Measurements from ENCODE around the gene WNT7B.

Gene WNT7B

DNA sequence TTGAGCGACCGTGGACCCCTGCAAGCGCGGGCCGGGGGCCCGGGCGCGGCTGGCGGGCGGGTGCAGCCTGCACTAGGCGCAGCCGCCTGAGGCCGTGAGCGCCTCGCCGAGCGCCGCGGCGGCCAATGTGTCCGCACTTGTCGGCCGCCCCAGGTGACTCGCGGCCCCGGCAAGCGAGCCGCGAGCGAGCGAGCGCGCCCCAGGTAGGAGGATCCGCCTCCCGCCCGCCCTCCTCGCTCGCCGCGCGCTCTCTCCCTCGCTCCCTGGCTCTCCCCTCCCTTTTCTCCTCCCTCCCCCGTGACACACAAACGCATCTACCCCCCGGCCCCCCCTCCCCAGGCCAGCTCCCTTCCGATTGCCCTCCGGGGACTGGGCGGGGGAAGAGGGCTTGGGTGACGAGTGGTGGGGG is at the start of gene WNT7B:
Gene WNT7B, minus strand, starts transcription at position 160 of the 409 bp plus-strand sequence. CDS start 408 bp downstream, outside the sequence.
- DNase-seq (ENCODE audit: low spot score): no peak

- no peak for DNase-seq (ENCODE audit: low spot score)
These were observed 49.3 kb upstream of the WNT7B start for GRCh38 chr22:46025973-46026898.

DNA sequence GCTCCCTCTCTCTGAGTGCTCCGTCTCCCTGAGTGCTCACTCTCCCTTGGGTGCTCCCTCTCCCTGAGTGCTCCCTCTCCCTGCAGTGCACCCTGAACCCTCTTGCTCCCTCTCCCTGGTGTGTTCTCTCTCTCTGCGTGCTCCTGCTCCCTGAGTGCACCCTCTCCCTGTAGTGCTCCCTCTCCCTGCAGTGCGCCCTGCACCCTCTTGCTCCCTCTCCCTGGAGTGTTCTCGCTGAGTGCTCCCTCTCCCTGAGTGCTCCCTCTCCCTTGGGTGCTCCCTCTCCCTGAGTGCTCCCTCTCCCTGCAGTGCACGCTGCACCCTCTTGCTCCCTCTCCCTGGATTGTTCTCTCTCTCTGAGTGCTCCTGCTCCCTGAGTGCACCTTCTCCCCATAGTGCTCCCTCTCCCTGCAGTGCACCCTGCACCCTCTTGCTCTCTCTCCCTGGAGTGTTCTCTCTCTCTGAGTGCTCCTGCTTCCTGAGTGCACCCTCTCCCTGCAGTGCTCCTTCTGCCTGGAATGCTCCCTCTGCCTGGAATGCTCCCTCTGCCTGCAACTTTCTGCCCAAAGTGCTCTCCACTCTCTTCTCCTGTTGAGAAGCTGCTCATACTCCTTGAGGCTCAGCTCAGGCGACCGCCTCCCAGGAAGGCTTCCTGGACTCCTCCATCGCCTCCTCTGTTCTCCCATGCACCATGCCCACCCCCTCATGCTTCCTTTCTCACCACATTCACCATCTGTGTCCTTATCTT is 48.4 kb upstream of the WNT7B start:
- no peak for DNase-seq (ENCODE audit: low spot score)

GRCh38 chr22:46024136-46024840 is 47.3 kb upstream of the WNT7B start:
- no peak for DNase-seq (ENCODE audit: low spot score)

DNA sequence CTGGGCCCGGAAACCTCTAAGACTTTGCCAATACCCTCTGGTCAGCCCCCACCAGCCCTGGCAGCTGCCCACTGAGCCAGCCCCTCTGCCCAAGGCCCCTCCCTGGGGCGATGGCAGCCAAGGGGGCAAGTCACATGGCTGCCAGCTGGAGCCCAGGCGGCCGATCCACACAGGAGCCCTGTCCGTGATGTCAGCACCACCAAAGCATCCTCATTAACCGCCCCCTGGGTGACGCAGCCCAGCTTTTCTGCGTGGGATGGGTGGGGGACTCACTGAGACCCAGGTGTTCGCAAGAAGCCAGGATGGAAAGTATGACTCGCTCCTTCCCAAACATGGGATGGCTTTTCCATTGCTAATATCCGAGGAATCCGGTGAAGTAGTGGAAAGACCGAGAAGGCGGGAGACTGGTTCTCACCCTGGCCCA is 46.6 kb upstream of the WNT7B start:
- no peak for DNase-seq (ENCODE audit: low spot score)

GRCh38 chr22:46022881-46023512 is 46.0 kb upstream of the WNT7B start:
- no peak for DNase-seq (ENCODE audit: low spot score)

DNA sequence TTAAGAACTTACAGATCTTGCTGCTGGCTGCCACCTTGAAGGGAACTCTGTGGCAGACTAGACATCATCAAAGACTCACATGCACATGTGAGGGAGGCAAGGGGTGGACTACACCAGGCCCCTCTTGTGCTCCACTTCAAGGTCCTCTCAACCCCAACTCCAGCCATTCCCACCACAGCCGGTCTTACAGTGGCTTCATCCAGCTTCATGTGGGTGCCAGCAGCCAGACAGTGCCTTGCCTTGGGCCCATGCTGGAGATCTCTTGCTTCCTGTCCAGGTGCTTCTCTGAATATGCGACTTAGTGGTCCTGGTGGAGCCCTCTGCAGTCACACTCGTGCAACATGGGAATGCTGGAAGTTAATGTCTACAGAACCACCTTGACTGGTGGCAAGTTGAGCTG is 44.6 kb upstream of the WNT7B start:
- no peak for DNase-seq (ENCODE audit: low spot score)

GRCh38 chr22:46019351-46019750 is 42.4 kb upstream of the WNT7B start:
- DNase-seq (ENCODE audit: low spot score): no peak

GRCh38 chr22:46018859-46019258 is 41.9 kb upstream of the WNT7B start:
- no peak for DNase-seq (ENCODE audit: low spot score)

GRCh38 chr22:46017166-46017565 is 40.2 kb upstream of the WNT7B start:
- no peak for DNase-seq (ENCODE audit: low spot score)

DNA sequence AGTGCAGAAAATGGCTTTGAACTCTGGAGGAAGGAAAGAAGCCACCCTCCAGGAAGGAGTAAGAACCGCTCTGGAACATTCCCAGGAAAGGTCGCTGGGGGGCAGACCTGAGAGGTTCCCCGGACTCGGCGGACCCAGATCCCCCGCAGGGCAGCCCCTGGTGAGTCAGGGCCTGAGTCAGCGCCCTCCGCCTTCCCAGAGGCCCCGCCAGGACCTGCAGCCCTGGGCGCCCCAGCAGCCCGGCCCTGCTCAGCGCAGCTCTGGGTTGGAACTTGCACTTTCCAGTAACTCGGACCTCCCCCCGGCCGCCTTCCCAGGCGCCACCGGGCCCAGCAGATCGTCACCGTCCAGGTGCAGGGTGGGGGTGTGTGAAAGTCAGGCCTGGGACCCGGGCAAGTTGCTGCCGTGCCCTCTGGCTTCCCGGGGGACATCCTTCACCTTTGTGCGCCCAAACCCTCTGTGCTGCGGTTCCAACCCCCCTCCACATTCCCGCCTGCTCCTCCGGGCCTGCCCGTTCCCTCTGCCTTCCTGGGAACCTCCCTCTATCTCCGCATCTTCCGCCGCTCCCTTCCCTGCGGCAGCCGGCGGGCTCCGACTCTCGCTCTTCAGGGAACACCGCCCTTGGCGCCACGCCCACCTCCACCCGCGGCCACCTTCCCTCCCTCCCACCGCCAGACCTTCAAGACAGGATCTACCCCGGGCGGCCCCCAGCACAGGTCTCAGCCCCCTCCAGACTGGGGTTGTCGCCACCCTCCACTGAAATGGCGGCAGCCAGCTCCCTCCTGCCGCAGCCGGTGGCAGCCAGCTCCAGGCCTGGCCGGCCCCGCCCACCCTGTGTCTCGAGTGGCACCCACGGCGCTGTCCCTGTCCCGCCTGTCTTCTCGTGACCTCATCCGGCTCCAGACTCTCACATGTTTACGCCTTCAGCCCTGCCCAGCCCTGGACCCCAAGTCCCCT is 36.8 kb upstream of the WNT7B start:
- DNase-seq (ENCODE audit: low spot score): peak; percentile 99

- no peak for DNase-seq (ENCODE audit: low spot score)
These were observed 35.9 kb upstream of the WNT7B start for GRCh38 chr22:46012881-46013281.

DNA sequence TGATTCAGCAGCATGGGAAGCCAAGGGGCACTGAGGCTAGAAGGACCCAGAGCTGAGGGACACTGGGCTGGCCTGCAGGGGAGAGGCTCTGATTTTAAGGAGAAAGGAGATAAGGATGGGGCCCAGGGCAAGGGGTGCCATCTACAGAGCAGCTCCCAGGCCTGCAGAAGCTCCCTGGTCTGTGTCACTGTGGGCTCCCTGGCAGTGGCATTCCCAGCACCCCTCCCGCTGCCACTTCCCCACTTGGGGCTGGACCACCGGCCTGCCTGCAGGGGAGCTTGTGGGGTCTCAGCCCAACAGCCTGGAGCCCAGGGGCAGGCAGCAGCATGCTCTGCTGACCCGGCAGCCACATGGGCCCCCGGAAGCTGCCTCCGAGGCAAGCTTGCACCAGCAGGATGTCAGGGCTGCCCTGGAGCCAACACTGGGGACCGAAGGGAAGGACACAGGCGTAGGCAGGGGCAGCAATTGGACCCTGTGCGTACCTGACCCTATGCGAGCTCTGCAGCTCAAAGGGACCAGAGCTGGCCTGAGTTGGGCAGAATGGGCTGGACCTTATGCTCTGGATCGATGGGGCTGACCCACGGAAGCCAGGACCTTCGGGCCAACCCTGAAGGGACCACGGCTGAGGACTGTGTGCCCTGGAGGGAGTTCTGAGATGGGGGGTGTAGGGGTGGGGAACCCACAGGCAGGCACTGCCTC is 35.4 kb upstream of the WNT7B start:
- DNase-seq (ENCODE audit: low spot score): no peak

DNA sequence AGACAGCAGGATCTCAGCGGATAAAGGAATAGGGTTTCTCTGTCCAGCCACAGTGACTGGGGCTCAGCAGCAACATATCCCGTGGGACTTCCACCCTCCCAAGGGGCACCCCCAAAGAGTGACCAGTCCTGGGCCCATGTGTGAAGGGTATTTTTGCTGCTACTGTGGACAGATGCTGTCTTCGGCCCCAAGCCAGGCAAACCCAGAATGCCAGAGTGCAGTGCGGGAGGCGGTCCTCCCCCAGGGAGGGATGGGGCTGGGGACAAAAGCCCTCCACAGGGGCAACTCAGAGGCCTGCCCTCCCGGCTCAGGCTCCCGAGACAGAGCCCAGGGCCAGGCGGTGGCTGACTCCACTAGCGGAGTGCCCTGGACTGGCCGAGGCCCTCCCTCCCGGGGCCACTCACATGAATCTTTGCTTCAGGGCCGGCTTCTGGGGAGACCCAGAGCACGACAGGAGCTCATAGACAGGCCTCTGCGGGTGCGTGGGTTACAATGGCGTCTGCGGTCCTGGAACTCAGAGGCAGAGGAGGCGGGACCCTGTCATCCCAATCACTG is 34.7 kb upstream of the WNT7B start:
- no peak for DNase-seq (ENCODE audit: low spot score)

- no peak for DNase-seq (ENCODE audit: low spot score)
These were observed 34.1 kb upstream of the WNT7B start for GRCh38 chr22:46010951-46011626.

DNA sequence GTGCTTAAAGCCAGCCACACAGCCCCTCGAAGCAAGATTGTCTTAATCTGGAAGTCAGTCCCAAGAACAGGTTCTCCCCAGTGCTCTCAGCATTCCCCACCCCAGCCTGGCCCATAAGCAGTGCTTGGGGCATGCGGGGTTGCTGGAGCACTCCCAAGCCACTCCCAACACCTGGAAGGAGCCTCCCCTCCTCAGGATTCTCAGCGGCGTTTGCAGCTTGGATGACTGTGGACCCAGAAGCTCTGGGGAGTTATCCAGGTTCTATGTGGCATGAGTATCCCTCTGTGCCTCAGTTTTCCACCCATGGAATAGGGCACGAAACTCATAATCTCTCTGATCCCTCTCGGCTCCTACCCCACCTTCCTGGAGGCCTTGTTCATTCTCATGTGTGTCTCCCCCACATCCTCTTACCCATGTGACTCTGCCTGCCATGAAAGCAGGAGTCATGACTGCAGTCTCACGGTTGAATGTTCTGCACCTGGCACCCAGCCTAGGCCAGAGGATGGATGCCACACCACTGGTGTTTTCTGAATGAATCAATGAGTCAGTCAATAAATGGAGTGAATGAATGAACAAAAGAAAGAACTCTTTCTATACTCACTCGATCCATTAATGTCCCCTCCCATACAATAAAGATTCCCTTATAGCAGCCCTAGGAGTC is 33.4 kb upstream of the WNT7B start:
- no peak for DNase-seq (ENCODE audit: low spot score)

- no peak for DNase-seq (ENCODE audit: low spot score)
These were observed 32.8 kb upstream of the WNT7B start for GRCh38 chr22:46009730-46010129.

GRCh38 chr22:46008836-46009596 is 32.1 kb upstream of the WNT7B start:
- no peak for DNase-seq (ENCODE audit: low spot score)
